Activated CD8-positive, alpha-beta memory T cell treated with anti-CD3 and anti-CD28 coated beads, Interleukin-2, amount 50 U/mL, for 24 hours (primary cell): ENCODE results near the gene TRIM22.

Experiments used
- DNase-seq: peaks from one replicate; pipeline ENCODE4 v3.0.0-alpha.2; 2020; ENCODE audit errors: extremely low read depth

Gene TRIM22

DNA sequence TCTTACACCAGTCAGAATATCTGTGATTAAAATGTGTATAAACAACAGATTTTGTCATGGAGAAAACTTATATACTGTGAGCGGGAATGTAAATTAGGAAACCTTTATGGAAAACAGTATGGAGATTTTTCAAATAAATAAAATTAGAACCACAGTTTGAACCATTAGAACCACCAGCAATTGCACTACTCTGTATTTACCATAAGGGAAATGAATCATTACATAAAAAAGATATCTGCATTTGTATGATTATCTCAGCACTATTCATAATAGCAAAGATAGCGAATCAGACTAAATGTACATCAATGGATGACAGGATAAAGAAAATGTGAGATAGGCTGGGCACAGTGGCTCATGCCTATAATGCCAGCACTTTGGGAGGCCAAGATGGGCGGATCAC is 57.0 kb downstream of the TRIM22 start:
- DNase-seq = no peak

DNA sequence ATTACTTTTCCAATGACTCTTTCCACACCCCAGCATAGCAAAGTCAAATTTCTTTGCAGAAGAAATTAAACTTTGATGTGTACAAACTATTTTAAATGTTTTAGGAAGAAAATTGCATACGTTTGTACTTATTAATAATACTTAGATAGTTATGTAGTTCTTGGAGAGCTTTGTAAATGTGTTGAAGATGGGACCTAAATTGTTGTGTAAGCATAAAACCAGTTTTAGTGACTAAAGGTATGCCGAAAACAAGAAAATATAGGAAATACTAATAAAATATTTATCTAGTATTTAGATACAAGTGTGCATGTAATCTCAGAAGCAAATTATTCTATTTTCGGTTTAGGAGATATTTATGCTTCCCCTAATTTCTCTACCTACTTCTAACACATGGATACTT is 60.2 kb downstream of the TRIM22 start:
- no peak for DNase-seq

DNA sequence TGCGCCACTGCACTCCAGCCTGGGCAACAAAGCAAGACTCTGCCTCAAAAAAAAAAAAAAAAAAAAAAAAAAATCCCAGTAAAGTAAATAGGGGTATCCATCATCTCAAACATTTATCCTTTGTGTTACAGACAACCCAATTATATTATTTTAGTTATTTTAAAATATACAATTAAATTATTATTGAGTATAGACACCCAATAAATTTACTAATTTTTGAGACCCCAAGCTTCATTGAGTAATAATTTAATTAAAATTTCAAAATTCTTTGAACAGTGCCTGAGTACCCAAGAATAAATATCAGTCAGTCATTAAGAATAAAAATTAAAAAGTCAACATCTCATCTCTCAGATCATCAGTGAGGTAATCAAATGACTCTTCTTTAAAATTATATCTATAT is 64.4 kb downstream of the TRIM22 start, which contains the start of gene OR52N4:
OR52N4 (plus strand) TSS at position 301 of the 400 bp plus-strand sequence. CDS start 498 bp downstream, outside the sequence.
- DNase-seq = no peak
